GM18498 (cell line): ENCODE measurements around the gene ATG7.
"Not testable (repeated sequence)": the region's sequence is repeated elsewhere in the genome, so short reads cannot be mapped to it uniquely, and the experiment has no call there.

Experiments
- ATAC-seq: cut with Tn5 transposase; IDR thresholded peaks from one replicate; pipeline ENCODE4 v1.9.1; 2021; ENCODE audit warnings: mild to moderate bottlenecking, moderate library complexity; ENCODE audit not compliant: unreplicated experiment

The ATG7 gene

DNA sequence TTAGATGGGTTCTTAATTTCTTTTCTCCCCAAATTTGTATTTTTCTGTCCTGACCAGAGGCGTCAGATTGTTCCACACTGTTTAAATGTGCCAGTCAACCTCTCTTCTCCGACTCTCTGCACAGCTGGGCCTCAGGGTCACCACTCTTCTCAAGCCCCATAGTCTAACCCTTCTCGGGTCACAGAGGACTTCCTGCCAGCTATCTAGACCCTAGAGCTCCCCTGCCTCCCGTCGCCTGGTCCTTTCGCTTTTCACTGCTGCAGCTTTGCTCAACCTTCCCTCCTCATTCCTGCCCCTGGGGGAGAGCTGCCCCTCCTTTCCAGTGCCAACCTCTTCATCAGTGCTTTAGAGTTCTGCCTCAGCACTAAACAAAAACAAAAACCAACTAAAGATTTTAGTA is 151.7 kb downstream of the ATG7 start:
- ATAC-seq, result no peak

DNA sequence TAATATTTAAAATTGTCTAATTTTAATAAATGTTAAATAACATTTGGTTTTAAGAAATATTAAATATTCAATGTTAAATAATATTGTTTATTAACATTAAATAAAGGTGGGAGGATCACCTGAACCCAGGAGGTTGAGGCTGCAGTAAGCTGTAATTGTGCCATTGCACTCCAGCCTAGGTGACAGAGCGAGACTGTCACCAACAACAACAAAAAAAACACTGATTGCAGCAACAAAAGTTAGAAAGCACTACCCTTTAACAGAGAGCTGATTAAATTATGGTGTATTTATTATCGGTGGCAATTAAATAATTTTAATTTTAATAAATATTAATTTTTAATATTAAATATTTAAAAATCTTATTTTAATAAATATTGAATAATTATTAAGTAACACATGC is 152.1 kb downstream of the ATG7 start:
- ATAC-seq, result no peak

DNA sequence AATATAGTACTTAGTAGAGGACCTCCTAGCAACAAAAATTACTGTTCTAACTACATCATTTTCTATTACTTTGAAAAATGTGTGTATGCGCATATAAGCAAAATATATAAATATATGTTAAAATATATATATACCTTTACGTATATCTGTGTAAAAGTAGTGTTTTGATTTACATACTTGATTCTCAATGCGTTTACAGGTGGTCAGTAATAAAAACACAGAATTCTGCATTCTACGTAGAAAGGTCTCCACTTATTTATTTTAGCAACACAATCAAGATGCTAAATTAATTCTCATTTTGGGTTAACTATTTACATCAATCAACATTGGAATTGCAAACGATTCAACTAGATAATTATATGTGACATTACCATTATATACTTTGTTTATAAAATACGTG is 158.0 kb downstream of the ATG7 start:
- no peak for ATAC-seq

DNA sequence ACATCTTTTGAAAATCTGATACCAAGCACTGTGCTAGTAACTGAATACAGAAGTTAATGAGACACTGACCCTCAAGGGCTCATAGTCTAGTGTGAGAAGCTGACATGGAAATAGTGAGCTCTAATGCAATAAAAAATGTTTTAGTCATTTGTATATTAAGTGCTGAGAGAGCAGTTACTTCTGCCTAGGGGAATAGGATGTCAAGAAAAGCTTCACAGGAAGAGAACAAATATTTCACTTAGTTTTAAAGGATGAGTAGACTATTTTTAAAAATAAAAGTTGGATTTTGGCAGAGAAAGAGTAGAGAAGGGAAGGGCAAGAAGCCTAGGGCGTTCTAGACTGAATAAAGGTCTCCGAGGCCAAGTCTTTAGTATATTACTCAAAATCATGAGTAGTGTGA is 158.4 kb downstream of the ATG7 start:
- no peak for ATAC-seq

DNA sequence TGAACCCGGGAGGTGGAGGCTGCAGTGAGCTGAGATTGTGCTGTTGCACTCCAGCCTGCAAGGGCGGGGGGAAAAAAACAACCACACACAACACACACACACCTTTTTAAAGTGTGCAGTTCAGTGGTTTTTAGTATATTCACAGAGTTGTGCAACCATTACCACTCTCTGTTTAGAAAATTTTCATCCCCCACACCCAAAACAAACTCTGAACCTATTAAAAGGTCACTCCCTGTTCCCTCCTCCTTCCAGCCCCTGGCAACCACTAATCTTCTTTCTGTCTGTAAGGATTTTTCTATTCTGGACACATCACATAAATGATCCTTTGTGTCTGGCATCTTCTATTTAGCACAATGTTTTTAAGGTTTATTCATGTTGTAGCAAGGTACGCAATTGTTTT is 159.1 kb downstream of the ATG7 start:
- ATAC-seq, result no peak

DNA sequence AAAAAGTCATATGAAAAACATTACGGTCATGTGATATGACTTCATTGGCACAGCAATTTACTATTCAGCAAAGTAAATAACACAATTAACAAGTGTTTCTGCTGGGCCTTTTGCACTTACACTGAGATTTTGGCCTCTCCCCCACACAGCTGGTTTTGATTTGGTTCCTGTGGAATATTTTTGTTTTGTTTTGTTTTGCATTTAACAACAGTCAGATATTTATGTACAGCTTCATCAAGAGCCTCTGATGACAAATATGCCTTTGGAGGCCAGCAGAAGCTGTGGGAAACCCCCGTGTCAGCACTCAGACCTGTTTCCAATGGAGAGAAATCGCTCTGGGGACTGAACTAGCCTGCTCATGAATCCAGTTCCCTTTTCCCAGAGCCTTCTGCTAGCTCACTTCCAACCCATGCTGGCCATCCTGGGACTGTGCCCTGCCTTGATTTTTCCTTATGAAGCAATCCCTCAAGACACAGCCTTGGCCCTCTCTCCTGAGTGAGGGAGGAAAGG is 161.9 kb downstream of the ATG7 start:
- no peak for ATAC-seq

DNA sequence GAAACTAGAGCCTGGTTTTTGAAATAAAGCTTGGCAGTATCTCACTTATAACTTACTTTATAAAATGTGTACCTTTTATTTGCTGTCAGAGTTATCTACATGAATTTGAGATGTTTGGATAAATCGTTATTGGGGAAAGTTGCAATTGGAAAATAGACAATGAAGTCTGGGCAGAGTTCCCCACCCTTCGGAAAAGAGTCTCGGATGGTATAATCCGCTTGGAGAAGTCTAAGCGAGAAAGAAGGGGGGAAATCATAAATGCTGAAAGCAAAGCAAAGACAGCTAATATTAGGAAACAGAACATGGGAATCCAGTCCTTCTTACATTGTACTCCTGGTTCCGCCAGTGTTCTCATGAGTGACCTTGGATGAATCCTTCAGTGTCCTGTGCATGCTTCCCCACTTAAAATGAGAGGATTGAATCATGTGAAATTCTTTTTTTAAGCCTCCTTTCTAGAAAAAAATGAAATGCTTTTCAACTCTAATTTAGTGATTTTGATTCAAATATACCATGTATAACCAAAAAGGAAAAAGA is 162.4 kb downstream of the ATG7 start:
- ATAC-seq, result no peak

DNA sequence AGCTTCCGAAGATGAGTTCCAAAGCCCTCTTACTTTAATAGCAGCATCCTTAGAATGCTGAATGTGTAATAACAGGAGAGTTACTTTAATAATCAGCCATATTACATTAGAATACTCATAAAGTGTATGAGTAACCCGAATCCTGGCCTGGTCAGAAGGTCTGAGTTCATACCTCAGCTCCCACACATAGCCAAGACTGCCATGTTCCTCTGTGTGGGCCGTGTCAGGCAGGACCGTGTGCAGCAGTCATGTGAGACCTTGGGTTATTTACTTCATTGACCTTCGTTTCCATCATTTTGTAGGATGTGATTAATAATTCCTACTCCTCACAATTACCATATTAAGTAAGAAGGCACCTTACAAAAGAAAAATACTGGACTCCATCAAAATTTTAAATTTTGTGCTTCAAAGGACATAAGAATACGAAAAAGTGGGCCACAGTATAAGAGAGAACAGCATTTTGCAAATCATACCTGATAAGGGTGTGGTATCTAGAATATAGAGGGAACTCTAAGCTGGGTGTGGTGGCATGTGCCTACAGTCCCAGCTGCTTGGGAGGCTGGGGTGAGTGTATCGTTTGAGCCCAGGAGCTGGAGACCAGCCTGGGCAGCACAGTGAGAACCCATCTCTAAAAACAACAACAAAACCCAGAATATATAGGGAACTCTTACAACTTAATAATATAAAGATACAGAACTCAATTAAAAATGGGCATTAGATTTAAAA is 163.4 kb downstream of the ATG7 start:
- ATAC-seq, result no peak

DNA sequence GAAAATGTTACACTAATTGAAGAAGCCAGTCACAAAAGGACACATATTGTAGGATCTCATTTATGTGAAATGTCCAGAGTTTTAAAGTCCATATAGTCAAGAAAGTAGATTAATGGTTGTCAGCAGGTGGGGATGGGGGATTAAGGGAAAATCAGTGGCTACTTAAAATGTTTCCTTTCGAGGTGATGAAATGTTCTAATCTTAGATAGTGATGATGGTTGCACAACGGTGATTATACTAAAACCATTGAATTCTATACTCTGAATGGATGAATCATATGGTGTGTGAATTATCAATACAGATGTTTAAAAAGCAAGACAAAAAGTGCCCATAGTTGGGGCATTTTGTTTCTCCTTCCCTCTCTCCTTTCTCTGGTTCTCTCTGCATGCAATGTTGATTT is 164.6 kb downstream of the ATG7 start:
- ATAC-seq, result no peak

DNA sequence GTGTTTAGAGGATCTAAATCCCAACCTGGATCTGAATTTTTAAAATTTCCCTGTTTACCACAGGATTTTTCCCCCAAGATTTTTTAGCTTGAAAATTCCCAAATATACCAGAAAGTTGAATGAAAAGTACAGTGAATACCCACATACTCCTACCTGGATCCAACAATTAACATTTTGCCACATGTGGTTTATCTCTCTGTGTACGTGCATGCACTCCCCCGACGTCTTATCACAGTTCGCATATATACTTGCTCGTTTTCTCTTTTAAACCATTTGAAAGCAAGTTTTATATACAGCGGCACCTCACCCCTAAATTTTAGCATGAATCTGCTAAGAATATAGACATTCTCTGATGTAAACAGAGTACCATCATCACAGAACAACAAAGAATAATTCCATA is 165.3 kb downstream of the ATG7 start:
- ATAC-seq, result no peak

DNA sequence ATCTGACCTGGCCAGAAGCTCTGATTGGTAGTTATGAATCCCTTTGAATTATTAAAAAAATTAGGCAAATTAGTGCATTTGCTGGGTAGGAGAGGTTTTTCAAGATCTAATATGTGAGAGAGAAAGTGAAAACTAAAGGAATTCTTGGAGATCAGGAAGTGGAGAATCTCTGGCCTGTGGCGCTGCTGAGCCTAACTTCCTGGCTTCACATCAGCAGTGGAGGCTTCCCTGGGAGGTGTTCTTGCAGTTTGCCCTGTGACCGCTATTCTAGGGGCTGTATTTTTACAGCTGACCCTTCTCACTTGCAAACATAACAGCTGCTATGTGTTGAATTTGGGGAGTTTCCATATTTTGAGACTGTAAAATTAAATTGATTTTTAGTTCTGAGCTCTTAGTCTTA is 166.4 kb downstream of the ATG7 start:
- ATAC-seq, result no peak

DNA sequence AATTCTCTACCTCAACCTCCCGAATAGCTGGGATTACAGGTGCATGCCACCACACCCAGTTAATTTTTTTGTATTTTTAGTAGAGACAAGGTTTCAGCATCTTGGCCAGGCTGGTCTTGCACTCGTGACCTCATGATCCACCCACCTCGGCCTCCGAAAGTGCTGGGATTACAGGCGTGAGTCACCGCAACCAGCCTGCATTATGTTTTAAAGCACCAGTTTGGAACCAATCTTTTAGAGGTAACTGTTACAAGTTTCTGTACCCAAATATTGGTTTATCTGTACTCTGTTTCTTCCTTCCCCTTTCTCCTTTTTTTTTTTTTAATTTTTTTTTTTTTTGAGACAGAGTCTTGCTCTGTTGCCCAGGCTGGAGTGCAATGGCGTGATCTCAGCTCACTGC is 169.1 kb downstream of the ATG7 start:
- ATAC-seq, result not testable (repeated sequence)

DNA sequence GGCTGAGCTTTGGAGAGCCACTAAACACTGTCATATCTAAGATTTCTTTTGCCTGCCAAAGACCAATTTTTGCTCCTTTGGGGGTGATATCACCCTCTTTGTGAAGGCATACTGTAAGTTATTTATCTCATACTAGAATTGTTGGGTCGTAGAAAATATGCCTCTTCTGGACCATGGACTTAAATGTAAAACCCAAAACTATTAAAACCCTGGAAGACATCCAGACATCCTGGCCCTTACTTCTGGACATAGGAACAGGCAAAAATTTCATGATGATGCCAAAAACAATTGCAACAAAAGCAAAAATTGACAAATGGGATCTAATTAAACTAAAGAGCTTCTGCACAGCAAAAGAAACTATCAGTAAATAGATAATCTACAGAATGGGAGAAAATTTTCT is 172.2 kb downstream of the ATG7 start:
- ATAC-seq, result no peak

DNA sequence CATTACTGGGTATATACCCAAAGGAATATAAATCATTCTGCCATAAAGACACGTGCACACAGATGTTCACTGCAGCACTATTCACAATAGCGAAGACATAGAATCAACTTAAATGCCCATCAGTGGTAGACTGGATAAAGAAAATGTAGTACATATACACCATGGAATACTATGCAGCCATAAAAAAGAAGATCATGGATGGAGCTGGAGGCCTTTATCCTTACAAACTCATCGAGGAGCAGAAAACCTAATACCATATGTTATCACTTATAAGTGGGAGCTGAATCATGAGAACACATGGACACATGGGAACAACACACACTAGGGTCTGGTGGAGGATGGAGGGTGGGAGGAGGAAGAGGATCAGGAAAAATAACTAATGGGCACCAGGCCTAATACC is 173.0 kb downstream of the ATG7 start:
- ATAC-seq, result not testable (repeated sequence)

DNA sequence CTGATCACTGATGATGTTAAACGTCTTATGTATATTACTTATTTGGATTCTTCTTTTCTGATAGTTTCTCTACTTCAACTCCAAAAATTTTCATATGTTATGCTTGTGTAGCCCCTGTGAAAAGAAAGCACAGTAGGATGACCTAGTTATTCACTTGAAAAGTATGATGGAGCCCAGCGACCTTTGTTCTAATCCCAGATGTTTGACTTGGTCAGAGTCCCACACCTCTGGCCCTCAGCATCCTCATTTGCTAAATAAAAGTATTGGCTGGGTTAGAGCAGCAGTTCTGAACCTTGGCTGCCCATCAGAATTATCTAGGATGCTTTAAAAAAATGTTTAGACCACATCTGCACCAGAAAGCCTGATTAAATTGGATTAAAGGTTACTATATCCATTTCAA is 173.7 kb downstream of the ATG7 start:
- ATAC-seq, result no peak

DNA sequence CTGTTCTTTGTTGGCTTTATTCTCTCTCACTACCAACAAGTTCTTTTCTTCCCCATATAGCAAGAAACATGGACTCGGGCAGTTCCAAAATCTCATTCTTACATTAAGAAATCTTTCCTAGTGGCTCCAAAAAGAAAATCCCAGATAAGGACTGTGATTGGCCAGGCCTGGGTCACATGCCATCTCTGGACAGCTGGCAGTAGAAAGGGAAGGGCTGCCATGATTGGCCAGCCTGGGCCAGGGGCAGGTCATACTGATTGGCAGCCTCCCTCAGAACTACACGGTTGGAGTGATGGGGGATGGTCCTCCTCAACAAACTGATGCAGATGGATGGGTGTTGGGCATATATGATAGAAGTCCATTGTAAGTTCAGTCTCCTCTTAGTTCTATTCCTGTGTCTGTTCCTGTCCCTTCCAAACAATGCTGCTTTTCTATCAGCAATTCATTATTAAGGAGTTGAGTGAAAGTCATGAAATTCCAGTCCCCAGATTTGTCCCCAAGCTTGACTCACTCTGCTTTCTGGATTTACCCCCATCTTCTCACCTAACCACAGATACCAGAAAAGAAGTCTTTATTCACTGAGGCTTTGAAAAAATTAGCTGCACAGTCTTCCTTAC is 175.5 kb downstream of the ATG7 start:
- no peak for ATAC-seq

DNA sequence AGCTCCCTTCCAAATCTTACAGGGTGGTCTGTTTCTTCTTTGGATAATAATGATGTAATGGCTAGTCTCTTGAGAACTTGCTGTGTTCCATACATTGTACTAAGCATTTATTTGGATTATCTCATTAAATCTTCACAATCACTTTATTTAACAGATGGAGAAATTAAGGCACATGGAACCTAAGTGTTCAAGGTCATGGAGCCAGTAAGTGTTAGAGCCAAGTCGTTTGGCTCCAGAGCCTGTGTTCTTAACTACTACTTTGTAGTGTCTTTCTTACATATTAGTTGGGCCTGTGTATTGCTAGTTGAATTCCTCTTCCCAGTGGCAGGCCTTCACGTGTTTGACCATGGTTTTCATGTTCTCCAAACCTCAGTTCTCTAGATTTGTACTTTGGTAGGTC is 177.8 kb downstream of the ATG7 start:
- ATAC-seq, result no peak

DNA sequence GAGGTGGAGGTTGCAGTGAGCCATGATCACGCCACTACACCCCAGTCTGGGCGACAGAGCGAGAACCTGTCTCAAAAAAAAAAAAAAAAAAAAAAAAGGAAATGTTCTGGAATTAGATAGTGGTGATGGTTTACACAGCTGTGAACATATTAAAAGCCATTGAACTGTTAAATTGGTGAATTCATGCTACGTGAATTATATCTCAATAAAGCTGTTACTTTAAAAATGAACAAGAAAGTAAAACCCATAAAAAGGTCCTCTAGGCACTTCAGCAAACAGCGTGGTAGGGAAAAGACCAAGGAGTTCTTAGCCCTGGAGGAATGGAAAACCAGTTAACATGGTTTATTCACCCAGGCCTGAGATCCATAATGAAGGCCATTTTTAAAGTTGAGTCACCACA is 180.1 kb downstream of the ATG7 start:
- ATAC-seq, result no peak

DNA sequence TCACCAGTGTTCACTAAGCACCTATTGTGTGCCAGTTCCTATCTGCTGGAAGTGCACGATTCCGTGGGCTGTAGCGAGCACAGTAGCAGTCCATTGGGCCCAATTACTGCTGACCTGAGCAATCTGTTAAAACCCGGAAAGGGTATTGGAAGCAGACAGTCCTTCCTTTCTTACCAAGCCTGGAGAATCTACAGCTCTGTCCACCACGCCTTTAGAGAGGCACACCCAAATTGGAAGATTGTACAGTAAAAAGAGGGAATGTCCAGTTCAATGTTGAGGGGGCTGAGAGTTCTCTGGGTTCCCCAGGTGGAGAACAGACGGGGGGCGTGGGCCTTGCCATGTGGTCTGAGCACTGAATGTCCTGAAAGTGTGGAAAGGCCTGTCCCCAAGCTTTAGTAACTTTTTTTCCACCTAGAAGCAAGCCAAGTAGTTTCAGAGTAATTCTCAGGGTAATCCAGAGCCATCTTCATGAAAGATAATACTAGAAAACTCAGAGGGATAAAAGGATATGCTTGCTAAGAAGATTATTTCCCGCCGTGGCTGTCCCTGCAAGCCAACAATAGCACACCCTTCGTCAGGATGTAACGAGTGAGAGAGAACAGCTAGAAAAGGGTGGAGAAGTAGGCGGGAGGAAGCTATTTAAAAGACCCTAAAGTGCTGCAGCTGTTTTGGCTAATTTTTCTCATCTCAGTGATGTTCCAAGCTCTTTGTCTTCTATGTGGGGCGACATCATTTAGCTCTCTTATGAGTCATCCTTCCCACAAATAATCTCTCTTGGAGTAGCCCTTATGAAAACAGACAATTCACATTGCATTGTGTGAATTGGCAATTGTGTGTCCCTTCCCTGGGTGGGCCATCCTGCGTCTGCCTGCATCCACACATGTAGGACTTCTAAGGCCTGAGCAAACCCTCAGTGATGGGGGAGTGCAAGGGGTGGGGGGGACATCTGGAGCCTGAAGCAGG is 181.0 kb downstream of the ATG7 start:
- ATAC-seq, result no peak

DNA sequence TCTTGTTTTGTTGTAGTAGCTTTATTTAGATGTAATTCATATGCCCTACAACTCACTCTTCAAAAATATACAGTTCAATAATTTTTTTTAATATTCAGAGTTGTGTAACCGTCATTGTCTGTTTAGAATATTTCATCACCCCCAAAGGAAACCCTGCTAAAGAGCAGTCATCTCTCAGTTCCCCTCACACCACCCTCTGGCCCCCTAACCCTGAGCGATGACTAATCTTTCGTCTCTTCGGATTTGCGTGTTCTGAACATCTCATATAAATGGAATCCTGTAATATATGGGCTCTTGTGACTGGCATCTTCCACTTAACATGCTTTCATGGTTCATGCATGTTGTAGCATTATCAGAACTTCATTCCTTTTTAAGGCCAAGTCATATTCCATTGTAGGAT is 183.8 kb downstream of the ATG7 start:
- ATAC-seq, result no peak

DNA sequence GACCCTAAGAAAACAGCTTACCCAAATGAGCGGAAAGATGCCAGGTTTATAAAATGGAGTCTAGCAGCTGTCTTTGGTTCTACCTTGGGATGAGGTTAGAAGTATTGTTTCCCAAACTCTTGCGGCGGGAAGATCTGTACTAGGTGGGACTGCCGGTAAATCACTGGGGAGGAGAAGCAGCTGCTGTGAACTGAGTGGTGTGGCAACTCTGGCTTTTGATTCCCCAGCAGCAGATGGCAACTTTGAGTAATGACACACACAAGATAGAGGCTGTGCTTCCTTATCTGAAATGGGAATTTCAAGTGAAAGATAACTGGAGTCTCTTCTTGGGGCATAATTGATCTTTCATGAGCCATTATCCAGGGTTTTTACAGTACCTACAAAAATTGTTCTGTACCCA is 184.9 kb downstream of the ATG7 start:
- ATAC-seq, result no peak
